GM19463 (cell line): ENCODE measurements around the gene GCN1.

Experiments
- ATAC-seq: cut with Tn5 transposase; IDR thresholded peaks from one replicate; pipeline ENCODE4 v1.9.1; 2021; ENCODE audit warnings: mild to moderate bottlenecking, moderate library complexity; ENCODE audit not compliant: unreplicated experiment

The GCN1 gene

GRCh38 chr12:120119271-120119973, 75.1 kb downstream of the GCN1 start:
- ATAC-seq = peak; percentile 31

GRCh38 chr12:120118321-120119061, 76.0 kb downstream of the GCN1 start:
- no peak for ATAC-seq

- ATAC-seq = no peak
Observed at GRCh38 chr12:120117961-120118320, 76.6 kb downstream of the GCN1 start.

- ATAC-seq = peak; percentile 47
Observed at GRCh38 chr12:120116792-120117651, 77.5 kb downstream of the GCN1 start.

GRCh38 chr12:120116441-120116791, 78.1 kb downstream of the GCN1 start, which contains the start of gene RAB35:
TSS of gene RAB35 (minus strand) at chr12:120116753. CDS start at chr12:120116650, 103 bp downstream.
- ATAC-seq = no peak

- peak; percentile 2 for ATAC-seq
Observed at GRCh38 chr12:120115692-120116440, 78.6 kb downstream of the GCN1 start.

- no peak for ATAC-seq
Observed at GRCh38 chr12:120115066-120115465, 79.4 kb downstream of the GCN1 start.

- ATAC-seq = peak; percentile 73
Observed at GRCh38 chr12:120110550-120111501, 83.7 kb downstream of the GCN1 start.

- no peak for ATAC-seq
Observed at GRCh38 chr12:120109570-120110267, 84.8 kb downstream of the GCN1 start.

GRCh38 chr12:120106151-120106550, 88.4 kb downstream of the GCN1 start:
- no peak for ATAC-seq

- ATAC-seq = no peak
Observed at GRCh38 chr12:120103371-120103770, 91.1 kb downstream of the GCN1 start.

GRCh38 chr12:120103044-120103338, 91.5 kb downstream of the GCN1 start:
- ATAC-seq = no peak

- ATAC-seq = no peak
Observed at GRCh38 chr12:120102189-120103043, 92.1 kb downstream of the GCN1 start.

- ATAC-seq = no peak
Observed at GRCh38 chr12:120101617-120102016, 92.9 kb downstream of the GCN1 start.

- ATAC-seq = peak; percentile 72
Observed at GRCh38 chr12:120101182-120101581, 93.3 kb downstream of the GCN1 start.

- ATAC-seq = no peak
Observed at GRCh38 chr12:120100630-120101029, 93.9 kb downstream of the GCN1 start.

- ATAC-seq = no peak
Observed at GRCh38 chr12:120099738-120100137, 94.8 kb downstream of the GCN1 start.

GRCh38 chr12:120098756-120099470, 95.6 kb downstream of the GCN1 start:
- no peak for ATAC-seq
